ENCODE results near the gene PARP11.

PARP11 gene

GRCh38 chr12:3827301-3828000, 45.7 kb downstream of the PARP11 start:
- DNase-seq (ENCODE audit: low read depth, low spot score), result no peak
- no peak for TF ChIP-seq EZH2 (IDR thresholded peaks at IDR 0.05)
- TF ChIP-seq POLR2AphosphoS5 (IDR thresholded peaks at IDR 0.05; ENCODE audit: borderline replicate concordance, low read depth, low read length), result no peak
- TF ChIP-seq FOXP2 (optimal IDR thresholded peaks at IDR 0.05; ENCODE audit: control extremely low read depth, extremely low read length, insufficient read depth), result no peak
- Histone ChIP-seq H3K4me3 (no peak overlapping the region), H3K27ac (no peak overlapping the region), H3K9ac (ENCODE audit: insufficient read length) (no peak overlapping the region), H3K9me3 (ENCODE audit: low read depth, low read length) (no peaks in the 10 kb centered on the region), H3K36me3 (ENCODE audit: insufficient read depth, low read length) (peaks cover 5% of the 10 kb centered on the region; the same call in 1 of the 2 replicates)

DNA sequence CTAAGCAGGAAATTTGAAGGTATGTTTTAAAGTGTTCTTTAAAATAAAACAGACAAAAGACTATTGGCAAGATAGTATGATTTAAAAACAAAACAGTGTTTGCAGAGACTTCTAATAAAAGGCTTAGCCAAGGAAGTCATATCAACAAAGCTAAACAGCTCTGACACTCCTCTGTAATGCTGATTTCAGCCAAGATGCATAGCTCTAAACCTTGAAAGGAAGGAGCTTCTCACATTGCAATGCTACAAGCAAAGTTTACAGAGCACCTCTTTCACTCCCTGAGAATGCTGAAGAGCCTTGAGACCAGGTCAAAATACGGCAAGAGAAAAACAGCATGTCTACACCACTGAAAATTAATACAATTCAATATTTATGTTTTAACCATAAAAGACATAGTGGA, 51.8 kb downstream of the PARP11 start:
- no peak for DNase-seq (ENCODE audit: low read depth, low spot score)
- Histone ChIP-seq H3K4me3 (no peak overlapping the region), H3K27ac (no peak overlapping the region), H3K9me3 (ENCODE audit: low read depth, low read length) (no peaks in the 10 kb centered on the region), H3K9ac (ENCODE audit: insufficient read length) (no peak overlapping the region), H3K36me3 (ENCODE audit: insufficient read depth, low read length) (peaks cover 6% of the 10 kb centered on the region)
- TF ChIP-seq POLR2AphosphoS5 (IDR thresholded peaks at IDR 0.05; ENCODE audit: borderline replicate concordance, low read depth, low read length) (no peak), FOXP2 (optimal IDR thresholded peaks at IDR 0.05; ENCODE audit: control extremely low read depth, extremely low read length, insufficient read depth) (no peak), EZH2 (IDR thresholded peaks at IDR 0.05) (no peak)

DNA sequence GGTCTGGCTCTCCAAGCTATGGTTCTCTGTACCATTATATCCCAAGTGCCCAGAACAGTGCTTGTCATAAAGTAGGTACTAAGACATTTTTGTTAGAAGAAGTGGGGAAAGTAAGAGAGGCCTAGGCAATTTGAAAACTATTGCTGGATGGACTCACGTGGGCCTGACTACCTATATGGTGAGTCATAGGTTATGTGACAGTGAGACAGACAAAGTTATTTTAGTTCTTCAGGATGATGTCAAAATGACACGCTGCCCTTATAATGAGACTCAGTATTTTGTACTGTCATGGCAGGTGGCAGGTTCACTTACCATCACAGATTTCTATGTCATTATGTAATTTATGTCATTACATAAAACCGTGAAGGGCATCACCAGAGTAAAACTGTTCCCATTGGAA, 53.1 kb downstream of the PARP11 start:
- Histone ChIP-seq H3K36me3 (ENCODE audit: insufficient read depth, low read length) (peaks cover 6% of the 10 kb centered on the region), H3K27ac (no peak overlapping the region), H3K9me3 (ENCODE audit: low read depth, low read length) (no peaks in the 10 kb centered on the region), H3K9ac (ENCODE audit: insufficient read length) (no peak overlapping the region), H3K4me3 (no peak overlapping the region)
- TF ChIP-seq POLR2AphosphoS5 (IDR thresholded peaks at IDR 0.05; ENCODE audit: borderline replicate concordance, low read depth, low read length), result no peak
- no peak for TF ChIP-seq EZH2 (IDR thresholded peaks at IDR 0.05)
- no peak for TF ChIP-seq FOXP2 (optimal IDR thresholded peaks at IDR 0.05; ENCODE audit: control extremely low read depth, extremely low read length, insufficient read depth)
- no peak for DNase-seq (ENCODE audit: low read depth, low spot score)

DNA sequence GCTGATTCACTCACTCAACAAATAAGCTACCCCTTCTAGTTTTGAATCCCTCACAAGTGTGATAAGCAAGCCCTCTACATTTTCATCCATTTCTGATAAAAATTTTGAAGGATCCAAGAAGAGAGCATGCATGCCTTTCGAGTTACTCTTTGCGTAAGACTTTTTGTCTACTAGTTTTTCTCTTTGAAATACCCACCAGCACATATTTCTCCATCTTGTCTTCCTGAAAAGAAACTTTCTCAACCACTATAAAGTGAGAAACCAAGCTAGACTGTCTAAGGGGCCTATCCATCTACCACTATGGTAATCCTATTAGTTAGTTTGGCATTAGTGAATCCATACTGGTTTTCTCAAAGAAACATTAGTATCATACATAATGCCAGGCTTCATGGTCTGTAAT, 56.9 kb downstream of the PARP11 start:
- no peak for DNase-seq (ENCODE audit: low read depth, low spot score)
- TF ChIP-seq POLR2AphosphoS5 (IDR thresholded peaks at IDR 0.05; ENCODE audit: borderline replicate concordance, low read depth, low read length) (no peak), FOXP2 (optimal IDR thresholded peaks at IDR 0.05; ENCODE audit: control extremely low read depth, extremely low read length, insufficient read depth) (no peak), EZH2 (IDR thresholded peaks at IDR 0.05) (no peak)
- Histone ChIP-seq H3K36me3 (ENCODE audit: insufficient read depth, low read length) (peaks cover 4% of the 10 kb centered on the region; the same call in 1 of the 2 replicates), H3K9ac (ENCODE audit: insufficient read length) (no peak overlapping the region), H3K9me3 (ENCODE audit: low read depth, low read length) (no peaks in the 10 kb centered on the region), H3K4me3 (no peak overlapping the region), H3K27ac (no peak overlapping the region)

- Histone ChIP-seq H3K9me3 (ENCODE audit: low read depth, low read length) (no peaks in the 10 kb centered on the region), H3K4me3 (no peak overlapping the region), H3K36me3 (ENCODE audit: insufficient read depth, low read length) (peaks cover 4% of the 10 kb centered on the region; the same call in 1 of the 2 replicates), H3K9ac (ENCODE audit: insufficient read length) (no peak overlapping the region), H3K27ac (no peak overlapping the region)
- no peak for DNase-seq (ENCODE audit: low read depth, low spot score)
- TF ChIP-seq POLR2AphosphoS5 (IDR thresholded peaks at IDR 0.05; ENCODE audit: borderline replicate concordance, low read depth, low read length) (no peak), EZH2 (IDR thresholded peaks at IDR 0.05) (no peak), FOXP2 (optimal IDR thresholded peaks at IDR 0.05; ENCODE audit: control extremely low read depth, extremely low read length, insufficient read depth) (no peak)
Observed at GRCh38 chr12:3815094-3815766, 58.0 kb downstream of the PARP11 start.

DNA sequence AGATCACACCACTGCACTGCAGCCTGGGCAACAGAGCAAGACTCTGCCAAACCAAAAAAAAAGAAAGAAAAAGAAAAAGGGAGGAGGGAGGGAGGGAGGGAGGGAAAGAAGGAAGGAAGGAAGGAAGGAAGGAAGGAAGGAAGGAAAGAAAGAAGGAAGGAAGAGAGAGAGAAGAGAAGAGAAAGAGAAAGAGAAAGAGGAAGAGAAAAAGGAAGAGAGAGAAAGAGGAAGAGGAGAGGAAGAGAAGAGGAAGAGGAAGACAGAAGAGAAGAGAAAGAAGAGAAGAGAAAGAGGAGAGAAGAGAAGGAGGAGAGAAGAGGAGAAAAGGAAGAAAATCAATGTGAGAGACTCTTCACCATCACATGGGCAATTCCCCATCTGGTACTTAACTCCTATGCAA, 62.7 kb downstream of the PARP11 start:
- no peak for TF ChIP-seq POLR2AphosphoS5 (IDR thresholded peaks at IDR 0.05; ENCODE audit: borderline replicate concordance, low read depth, low read length)
- TF ChIP-seq FOXP2 (optimal IDR thresholded peaks at IDR 0.05; ENCODE audit: control extremely low read depth, extremely low read length, insufficient read depth), result no peak
- no peak for TF ChIP-seq EZH2 (IDR thresholded peaks at IDR 0.05)

GRCh38 chr12:3810016-3810370, 63.2 kb downstream of the PARP11 start:
- TF ChIP-seq EZH2 (IDR thresholded peaks at IDR 0.05) (no peak), POLR2AphosphoS5 (IDR thresholded peaks at IDR 0.05; ENCODE audit: borderline replicate concordance, low read depth, low read length) (no peak), FOXP2 (optimal IDR thresholded peaks at IDR 0.05; ENCODE audit: control extremely low read depth, extremely low read length, insufficient read depth) (no peak)
- Histone ChIP-seq H3K9me3 (ENCODE audit: low read depth, low read length) (no peaks in the 10 kb centered on the region), H3K4me3 (no peak overlapping the region), H3K9ac (ENCODE audit: insufficient read length) (no peak overlapping the region), H3K36me3 (ENCODE audit: insufficient read depth, low read length) (no peaks in the 10 kb centered on the region), H3K27ac (no peak overlapping the region)
- no peak for DNase-seq (ENCODE audit: low read depth, low spot score)

More for the DNA sequence above, 62.7 kb downstream of the PARP11 start:
- Histone ChIP-seq H3K9me3 (ENCODE audit: low read depth, low read length) (no peaks in the 10 kb centered on the region), H3K9ac (ENCODE audit: insufficient read length) (no peak overlapping the region), H3K27ac (no peak overlapping the region), H3K36me3 (ENCODE audit: insufficient read depth, low read length) (no peaks in the 10 kb centered on the region), H3K4me3 (no peak overlapping the region)
- DNase-seq (ENCODE audit: low read depth, low spot score), result no peak

DNA sequence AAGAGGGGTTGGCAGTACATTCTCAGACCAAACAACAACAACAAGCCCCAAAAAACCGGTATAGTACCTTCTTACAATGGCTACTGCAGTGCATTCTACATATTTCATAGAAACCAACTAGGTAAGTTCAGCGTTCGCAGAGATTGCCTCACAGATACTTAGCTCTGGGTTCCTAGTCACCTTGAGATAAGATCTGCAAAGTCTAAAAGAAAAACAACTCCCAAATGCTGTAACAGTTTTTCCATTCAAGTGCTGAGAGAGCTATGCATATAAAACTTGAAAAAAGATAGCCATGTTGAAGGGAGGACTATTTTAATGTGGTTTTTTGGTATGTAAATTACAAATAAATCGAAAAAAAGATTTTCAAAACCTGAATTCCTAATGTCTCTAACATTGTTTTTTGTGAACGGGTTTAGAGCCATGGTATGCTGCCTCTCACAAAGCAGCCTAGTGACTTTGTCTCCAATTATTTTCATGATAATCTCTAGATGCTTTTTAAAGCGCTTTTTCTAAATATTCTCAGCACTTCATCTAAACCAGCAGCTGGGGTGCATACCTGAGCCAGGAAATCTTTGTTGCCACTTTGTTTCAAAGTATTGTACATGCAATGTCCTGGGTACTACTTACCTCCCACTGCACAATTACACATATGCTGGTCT, 63.7 kb downstream of the PARP11 start:
- TF ChIP-seq POLR2AphosphoS5 (IDR thresholded peaks at IDR 0.05; ENCODE audit: borderline replicate concordance, low read depth, low read length), result no peak
- no peak for TF ChIP-seq EZH2 (IDR thresholded peaks at IDR 0.05)
- no peak for TF ChIP-seq FOXP2 (optimal IDR thresholded peaks at IDR 0.05; ENCODE audit: control extremely low read depth, extremely low read length, insufficient read depth)
- no peaks in the 10 kb centered on the region for H3K36me3 ChIP-seq (ENCODE audit: insufficient read depth, low read length)
- DNase-seq (ENCODE audit: low read depth, low spot score), result no peak

More for the DNA sequence above, 63.7 kb downstream of the PARP11 start:
- Histone ChIP-seq H3K27ac (no peak overlapping the region), H3K4me3 (no peak overlapping the region), H3K9ac (ENCODE audit: insufficient read length) (no peak overlapping the region), H3K9me3 (ENCODE audit: low read depth, low read length) (no peaks in the 10 kb centered on the region)
